ENCODE data around the gene SLX1B.
"Not testable (repeated sequence)": the region's sequence is repeated elsewhere in the genome, so short reads cannot be mapped to it uniquely, and the experiment has no call there.

SLX1B gene

DNA sequence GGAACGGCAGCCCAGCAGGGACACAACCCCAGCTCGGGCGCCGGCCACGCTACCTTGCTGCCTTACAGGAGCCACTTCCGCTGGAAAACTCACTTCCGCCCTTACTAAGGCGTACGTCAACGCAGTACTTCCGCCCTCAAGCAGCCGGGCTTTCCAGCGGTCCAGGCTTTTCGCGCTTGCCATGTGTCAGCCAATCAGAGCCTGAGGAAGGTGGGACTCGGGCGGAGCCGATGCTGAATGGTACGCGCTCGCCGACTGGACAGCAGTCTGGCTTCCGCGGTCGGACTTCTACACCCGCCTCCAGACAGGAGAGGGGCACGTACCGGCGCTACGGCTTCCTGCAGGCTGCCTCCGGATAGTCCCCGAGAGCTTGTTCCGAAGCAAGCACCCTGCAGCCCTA lies at the start of gene SLX1B, which contains the start of gene BOLA2:
SLX1B (plus strand) TSS at position 265 of the 400 bp plus-strand sequence.
BOLA2 (minus strand) TSS at position 83 of the 400 bp plus-strand sequence. CDS start 98 bp downstream, outside the sequence.
- DNase-seq: not testable (repeated sequence)

DNA sequence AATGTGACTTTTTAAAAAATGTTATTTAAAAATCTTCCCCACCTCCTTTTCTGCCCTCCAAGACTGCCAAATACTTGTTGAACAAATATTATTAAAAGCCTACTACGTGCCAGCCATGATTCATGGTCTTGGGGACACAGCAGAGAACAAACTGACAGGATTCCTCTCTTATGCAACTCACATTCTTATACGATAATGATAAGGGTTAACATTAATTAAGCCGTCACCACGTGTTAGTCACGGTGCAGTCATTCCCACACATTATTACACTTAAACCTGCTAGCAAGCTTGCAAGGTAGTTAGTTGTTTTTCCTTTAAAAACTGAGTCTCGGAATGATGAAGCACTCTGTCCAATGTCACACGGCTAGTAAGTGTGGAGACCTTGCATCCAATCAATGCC lies 49.1 kb upstream of the SLX1B start:
- DNase-seq: not testable (repeated sequence)

DNA sequence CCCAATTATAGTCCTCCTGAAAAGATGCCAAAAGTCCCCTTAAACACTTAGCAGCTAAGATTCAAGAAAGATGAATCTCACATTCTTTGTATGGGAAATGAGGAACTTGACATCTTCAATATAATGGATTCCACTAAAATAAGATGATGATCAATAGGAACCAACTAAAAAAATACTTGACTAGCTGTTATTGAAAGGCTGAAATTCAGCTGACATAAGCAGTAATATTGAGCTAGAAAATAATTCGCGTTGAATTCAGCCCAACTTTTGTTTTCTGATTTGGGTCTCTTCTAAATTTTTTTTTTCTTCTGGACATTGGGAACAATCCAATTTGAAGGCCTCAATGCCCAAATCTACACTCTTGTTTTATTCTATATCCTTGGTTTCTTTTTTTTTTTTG lies 30.7 kb upstream of the SLX1B start:
- DNase-seq: not testable (repeated sequence)

DNA sequence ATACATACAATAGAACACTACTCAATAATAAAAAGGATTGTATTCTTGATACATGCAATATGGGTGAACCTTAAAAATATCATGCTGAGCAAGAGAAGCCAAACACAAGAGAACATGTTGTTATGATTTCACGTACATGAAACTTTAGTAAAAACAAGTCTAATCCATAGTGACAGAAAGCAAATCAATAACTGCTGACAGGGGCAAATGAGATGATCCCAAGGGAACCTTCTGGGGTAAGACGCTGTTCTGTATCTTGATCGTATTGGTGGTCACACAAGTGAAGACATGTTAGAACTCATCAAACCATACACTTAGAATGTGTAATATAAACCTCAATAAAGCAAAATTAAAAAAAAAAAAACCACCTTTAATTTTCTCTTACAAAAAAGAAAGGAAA lies 28.9 kb upstream of the SLX1B start:
- DNase-seq: not testable (repeated sequence)

DNA sequence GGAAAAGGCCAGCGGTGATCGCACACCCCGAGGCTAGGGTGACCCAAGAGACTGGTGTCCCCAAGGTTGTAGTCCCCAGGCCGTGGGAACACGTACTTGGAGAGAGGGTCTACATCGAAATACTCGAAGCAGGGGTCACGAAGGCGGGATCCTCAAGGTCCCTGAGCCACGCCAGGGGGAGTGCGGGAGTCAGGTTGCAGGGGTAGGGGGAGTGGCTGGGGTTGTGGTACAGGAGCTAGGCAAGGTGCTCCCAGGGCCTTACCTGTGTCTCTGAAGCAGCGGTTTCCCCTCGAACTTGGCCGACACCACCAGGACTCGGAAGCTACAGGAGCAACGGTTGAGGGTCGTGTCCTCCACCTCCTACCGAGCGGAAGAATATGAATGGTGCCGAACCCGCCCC lies 579 bp upstream of the SLX1B start:
- not testable (repeated sequence) for DNase-seq

DNA sequence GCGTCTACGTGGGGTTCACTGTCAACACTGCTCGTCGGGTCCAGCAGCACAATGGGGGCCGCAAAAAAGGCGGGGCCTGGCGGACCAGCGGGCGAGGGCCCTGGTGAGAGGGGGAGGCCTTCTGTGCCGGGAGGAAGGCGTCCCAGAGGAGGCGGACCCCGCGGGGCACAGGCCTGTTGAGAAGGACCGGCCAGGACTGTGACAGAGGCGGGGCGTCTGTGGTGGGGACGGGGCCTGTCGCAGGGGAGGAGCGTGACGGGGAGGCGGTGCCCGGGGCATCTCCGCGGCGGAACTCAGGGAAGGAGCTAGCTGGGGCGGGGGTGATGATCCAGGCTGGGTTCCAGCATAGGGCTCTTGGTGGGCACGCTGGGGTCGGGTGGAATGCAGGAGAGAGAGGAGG lies 495 bp downstream of the SLX1B start:
- not testable (repeated sequence) for DNase-seq

DNA sequence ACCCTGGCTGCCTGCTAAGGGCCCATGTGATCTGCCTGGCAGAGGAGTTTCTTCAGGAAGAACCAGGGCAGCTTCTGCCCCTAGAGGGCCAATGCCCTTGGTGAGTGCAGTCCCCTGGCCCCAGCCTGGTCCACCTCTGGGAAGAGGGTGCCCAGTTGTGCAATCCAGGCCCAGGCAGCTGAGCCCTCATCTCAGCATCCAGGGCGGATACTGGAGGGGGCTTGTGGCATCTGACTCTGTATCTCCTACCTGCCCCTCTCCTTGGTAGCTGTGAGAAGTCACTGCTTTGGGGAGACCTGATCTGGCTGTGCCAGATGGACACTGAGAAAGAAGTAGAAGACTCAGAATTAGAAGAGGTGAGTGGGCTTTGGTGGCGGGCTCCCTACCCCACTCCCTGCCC lies 3.3 kb downstream of the SLX1B start:
- not testable (repeated sequence) for DNase-seq

DNA sequence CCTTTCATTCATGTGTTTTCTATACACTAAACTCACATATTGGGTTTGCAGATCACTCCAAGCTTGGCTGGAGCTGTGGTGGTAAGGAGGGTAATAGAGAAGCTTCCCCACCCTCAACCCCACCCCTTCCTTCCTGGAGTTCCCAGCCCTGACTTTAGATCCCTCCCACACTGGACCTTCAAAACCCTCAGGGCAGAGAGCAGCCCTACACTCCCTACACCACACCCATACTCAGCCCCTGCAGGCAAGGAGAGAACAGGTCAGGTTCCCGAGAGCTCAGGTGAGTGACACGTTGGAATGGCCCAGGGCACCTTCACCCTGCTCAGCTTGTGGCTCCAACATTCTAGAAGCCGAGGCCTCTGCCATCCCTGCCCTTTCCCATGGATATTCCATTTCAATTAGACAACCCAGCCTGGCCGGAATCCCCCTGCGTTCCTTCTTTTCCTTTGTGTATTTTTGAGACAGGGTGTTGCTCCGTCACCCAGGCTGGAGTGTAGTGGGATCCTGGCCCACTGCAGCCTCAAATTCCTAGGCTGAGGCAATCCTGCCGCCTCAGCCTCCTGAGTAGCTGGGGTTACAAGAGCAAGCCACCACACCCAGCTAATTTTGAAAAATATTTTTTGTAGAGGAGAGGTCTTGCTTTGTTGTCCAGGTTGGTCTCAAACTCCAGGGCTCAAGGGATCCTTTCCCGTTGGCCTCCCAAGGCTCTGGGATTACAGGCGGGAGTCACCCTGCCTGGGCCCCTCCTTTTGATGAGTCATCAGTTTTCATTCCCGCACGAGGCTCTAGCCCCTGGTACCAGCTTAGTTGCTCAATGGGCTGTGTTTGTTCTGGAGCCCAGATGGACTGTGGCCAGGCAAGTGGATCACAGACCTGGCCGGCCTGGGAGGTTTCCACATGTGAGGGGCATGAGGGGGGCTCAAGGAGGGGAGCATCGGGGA lies 5.6 kb downstream of the SLX1B start, which contains the start of gene SULT1A4:
SULT1A4 (plus strand) TSS at position 208 of the 941 bp plus-strand sequence. CDS start 1,473 bp downstream, outside the sequence.
- not testable (repeated sequence) for DNase-seq

DNA sequence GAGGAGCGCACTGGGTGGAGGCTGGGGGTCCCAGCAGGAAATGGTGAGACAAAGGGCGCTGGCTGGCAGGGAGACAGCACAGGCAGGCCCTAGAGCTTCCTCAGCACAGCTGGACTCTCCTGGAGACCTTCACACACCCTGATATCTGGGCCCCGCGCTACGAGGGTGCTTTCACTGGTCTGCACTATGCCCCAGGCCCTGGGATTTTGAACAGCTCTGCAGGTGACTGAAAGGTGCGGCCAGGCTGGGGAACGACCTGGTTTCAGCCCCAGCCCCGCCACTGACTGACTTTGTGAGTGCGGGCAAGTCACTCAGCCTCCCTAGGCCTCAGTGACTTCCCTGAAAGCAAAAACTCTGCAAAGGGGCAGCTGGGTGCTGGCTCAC lies 6.3 kb downstream of the SLX1B start:
- DNase-seq: not testable (repeated sequence)

DNA sequence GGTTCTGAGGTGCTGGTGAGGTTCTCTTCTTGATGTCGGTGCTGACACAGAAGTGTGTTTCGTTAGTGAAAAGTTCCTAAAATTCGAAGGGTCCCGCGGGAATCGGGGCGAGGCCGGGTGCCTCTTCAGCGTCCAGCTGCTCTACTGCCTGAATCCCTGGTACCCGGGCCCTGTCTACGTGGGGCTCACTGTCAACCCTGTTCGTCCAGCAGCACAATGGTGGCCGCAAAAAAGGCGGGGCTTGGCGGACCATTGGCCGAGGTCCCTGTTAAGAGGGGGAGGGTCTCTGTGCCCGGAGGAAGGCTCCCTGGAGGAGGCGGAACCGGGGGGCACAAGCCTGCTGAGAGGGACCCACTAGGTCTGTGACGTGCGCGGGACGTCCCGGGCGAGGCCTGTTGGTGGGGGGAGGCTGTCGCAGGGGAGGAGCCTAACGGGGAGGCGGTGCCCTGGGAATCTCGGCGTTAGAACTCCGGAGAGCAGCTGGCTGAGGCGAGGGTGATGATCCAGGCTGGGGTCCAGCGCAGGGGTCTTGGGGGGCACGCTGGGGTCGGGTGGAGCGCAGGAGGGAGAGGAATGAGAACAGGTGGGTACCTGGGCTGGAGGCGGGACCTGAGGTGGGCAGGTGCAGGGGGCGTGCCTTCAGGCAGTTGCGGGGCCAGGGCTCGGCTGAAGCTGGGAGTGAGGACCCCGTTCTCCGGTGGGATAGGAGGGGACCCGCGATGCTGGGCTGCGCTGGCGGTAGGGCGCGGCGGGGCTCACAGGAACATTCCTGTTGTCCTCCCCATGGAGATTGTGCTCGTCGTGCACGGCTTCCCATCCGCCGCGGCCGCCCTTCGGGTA lies 11.9 kb downstream of the SLX1B start:
- not testable (repeated sequence) for DNase-seq

DNA sequence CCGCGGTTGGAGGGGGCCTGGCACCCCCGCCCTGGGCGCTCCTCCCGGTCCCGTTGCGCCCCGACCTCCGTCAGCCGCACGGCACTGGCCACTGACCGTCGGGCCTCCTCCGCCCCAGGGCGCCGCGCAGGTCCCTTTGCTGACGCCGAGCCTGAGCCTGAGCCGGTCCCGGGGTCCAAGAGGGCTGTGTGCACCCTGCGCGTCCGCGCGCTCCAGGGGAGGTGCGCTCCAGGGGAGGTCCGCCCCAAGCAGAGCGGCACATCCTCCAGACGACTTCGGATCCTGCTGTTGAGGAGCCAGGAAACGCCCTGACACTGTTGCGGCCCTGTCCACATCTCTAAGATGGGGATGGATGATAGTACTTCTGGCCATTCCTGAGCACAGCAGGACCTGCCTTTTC lies 12.6 kb downstream of the SLX1B start:
- DNase-seq: not testable (repeated sequence)

DNA sequence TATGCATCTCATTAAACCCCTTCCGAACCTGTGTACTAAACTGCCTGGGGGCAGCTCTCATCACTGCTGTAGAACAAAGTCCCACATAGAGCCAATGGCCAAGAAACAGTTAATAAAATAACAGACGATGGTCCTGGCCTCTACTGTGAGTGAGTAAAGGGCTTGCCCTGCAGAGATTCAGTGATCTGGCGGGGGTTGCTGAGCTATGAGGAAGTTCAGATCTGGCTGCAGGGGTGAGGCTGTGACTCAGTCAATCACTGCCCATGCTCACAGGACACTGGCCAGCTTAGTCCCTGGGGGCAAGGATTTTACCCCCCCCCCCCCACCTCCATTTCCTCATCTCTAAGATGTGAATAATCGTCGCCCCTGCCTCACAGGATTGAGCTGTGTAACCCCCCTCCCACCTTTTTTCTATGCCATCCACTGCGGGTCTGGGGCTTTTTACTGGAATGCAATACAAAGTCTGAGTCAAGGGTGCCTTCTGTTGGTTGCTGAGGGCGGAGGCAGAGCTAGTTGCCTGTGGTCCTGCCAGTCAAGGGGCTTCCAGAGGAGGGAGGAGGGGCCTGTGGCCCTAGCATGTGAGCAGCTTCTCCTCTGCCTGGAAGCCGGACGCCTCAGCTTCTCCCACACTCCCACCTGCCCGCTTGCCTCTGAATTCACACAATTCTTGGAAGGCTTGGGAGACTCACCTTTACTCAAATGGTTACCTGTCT lies 13.5 kb downstream of the SLX1B start:
- not testable (repeated sequence) for DNase-seq

DNA sequence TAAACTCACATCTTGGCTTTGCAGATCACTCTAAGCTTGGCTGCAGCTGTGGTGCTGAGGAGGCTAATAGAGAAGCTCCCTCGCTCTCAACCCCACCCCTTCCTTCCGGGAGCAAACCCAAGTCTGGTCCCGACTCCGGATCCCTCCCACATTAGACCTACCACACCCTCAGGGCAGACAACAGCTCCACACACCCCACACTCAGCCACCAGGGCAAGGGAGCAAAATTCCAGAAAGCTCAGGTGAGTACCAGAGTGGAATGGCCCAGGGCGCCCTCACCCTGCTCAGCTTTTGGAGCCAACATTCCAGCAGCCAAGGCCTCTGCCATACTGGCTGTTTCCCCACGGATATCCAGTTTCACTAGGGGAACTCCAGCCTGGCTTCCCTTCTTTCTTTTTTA lies 15.3 kb downstream of the SLX1B start:
- DNase-seq: not testable (repeated sequence)

DNA sequence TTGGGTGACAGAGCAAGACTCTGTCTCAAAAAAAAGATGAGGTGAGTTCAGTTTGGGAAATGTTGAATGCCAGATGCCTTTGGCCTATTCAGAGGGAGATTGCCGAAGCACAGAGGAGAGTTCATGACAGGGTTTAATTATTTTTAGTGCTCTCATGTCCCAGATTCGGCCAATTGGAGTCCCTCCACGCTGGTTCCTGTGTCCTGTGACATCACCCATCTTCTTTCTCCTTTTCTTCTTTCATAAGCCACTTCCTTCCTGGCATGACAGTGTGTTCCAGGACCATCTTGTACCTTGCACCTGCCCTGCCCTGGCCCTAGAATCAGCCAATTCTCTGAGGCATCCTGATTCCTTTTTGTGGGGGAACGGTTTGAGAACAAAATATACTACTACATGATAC lies 17.7 kb downstream of the SLX1B start:
- DNase-seq: not testable (repeated sequence)

DNA sequence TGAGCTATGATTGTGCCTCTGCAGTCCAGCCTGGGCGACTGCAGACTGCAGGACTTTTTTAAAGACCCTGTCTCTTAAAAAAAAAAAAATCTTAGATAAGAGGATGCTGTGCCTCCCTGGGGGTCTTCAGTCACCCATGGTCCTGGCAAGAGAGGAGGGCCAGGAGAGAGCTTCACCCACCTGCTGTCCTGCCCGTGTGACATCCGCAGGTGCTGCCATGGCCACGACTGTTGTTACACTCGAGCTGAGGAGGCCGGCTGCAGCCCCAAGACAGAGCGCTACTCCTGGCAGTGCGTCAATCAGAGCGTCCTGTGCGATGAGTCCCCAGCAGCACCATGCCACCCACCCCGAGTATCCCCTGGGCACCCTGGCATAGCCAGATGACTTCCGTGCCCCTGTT lies 27.9 kb downstream of the SLX1B start:
- not testable (repeated sequence) for DNase-seq

DNA sequence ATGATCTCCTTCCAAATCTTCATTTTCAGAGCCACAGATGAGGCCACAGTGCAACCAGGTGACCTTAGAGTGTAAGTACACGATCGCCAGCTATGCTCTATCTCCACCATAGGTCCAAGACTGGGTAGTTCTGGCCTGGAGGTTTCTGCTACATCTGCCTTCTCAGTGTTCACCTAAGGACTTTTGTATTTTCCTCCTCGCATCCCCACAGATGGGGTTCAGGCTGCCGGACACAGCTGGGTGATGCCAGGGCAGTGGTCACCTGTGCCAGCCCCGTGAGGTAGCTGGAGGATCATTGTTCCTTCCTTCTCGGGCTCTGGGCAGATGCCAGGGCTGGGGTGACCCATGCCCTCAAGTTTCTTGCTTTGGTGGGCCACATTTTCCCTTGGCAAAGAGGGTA lies 52.0 kb downstream of the SLX1B start, which contains the start of gene NPIPB12:
NPIPB12 (minus strand) TSS at position 101 of the 400 bp plus-strand sequence.
- not testable (repeated sequence) for DNase-seq
